B cell (primary cell): Measurements from ENCODE around the gene PTPRT. TPM values are rescaled to one million over a fixed set of nuclear protein-coding genes. Genes with fewer than 3 reads are reported as not detected.

Experiments used
- ATAC-seq: fragments of 200-7000 bp; cut with Tn5 transposase; one replicate; pipeline ENCODE4 v1.10.0; 2021; ENCODE audit warnings: low read depth, mild to moderate bottlenecking, moderate number of reproducible peaks, moderate library complexity
- CTCF ChIA-PET: fragments of 350-600 bp; sonication (Branson Sonifier 250); formaldehyde crosslinking; loops from one replicate; lab custom pipeline; 2021; ENCODE audit warnings: antibody characterized with exemption, inconsistent platforms; lab: Charles Lee
- POLR2A ChIA-PET: fragments of 350-600 bp; sonication (Branson Sonifier 250); formaldehyde crosslinking; loops from one replicate; lab custom pipeline; 2021; ENCODE audit warnings: antibody characterized with exemption; lab: Charles Lee
- DNase-seq: peaks from one replicate; pipeline ENCODE4 v3.0.0; 2013
- H2AFZ ChIP-seq: 2 replicates; pipeline ENCODE4 v1.6.1; 2012; ENCODE audit warnings: mild to moderate bottlenecking, low read depth, low read length; ENCODE audit not compliant: insufficient read depth, poor library complexity, severe bottlenecking
- H3K27ac ChIP-seq, 2 donors: 1 replicate in 1 of 2; 2 replicates in 1 of 2; pipeline ENCODE4 v1.5.1; 2012 to 2013; ENCODE audit warnings: low read length in 2 of 2, mild to moderate bottlenecking in 2 of 2, moderate library complexity in 1 of 2
- H3K27me3 ChIP-seq, 4 experiments: fragments of 200-600 bp in 1 of 4; sonication (generic) in 1 of 4; replicated peaks in 1 of 4; 1 replicate in 2 of 4; 2 replicates in 2 of 4; pipeline versions ENCODE4 v1.6.1 to v1.7.0; 2013 to 2016; ENCODE audit warnings: low read length in 3 of 4, mild to moderate bottlenecking in 2 of 4, mixed read lengths in 1 of 4, moderate library complexity in 1 of 4; ENCODE audit not compliant: insufficient read depth in 4 of 4, control insufficient read depth in 3 of 4; ENCODE audit errors: control extremely low read depth in 1 of 4
- H3K36me3 ChIP-seq, 2 experiments: replicated peaks in 1 of 2; 1 replicate in 1 of 2; 2 replicates in 1 of 2; pipeline versions ENCODE4 v1.6.1 to v1.7.1; 2013; ENCODE audit warnings: low read length in 1 of 2; ENCODE audit not compliant: insufficient read depth in 2 of 2, control insufficient read depth in 1 of 2; ENCODE audit errors: control extremely low read depth in 1 of 2, extremely low read depth in 1 of 2
- H3K4me1 ChIP-seq, 2 donors: fragments of 200-600 bp in 1 of 2; sonication (generic) in 1 of 2; 1 replicate in 1 of 2; 2 replicates in 1 of 2; pipeline versions ENCODE4 v1.5.1 to v1.6.1; 2013 to 2017; ENCODE audit warnings: low read length in 2 of 2; ENCODE audit not compliant: control insufficient read depth in 2 of 2, insufficient read depth in 2 of 2
- H3K4me2 ChIP-seq: replicated peaks from 2 replicates; pipeline ENCODE3; 2012; ENCODE audit warnings: mild to moderate bottlenecking, low read depth, low read length; ENCODE audit not compliant: poor library complexity, severe bottlenecking
- H3K4me3 ChIP-seq, 5 experiments: fragments of 200-600 bp in 1 of 5; sonication (generic) in 1 of 5; 1 replicate in 3 of 5; 2 replicates in 2 of 5; pipeline versions ENCODE4 v1.5.1 to v1.7.0; 2011 to 2016; ENCODE audit warnings: low read length in 4 of 5, mild to moderate bottlenecking in 4 of 5, low read depth in 2 of 5, control low read depth in 1 of 5, moderate library complexity in 1 of 5; ENCODE audit not compliant: insufficient read depth in 1 of 5; ENCODE audit errors: control extremely low read depth in 1 of 5, extremely low read depth in 1 of 5
- H3K79me2 ChIP-seq: fragments of 200-600 bp; sonication (generic); one replicate; pipeline ENCODE4 v1.6.0; 2016; ENCODE audit warnings: low read length; ENCODE audit not compliant: control insufficient read depth, insufficient read depth
- H3K9ac ChIP-seq: fragments of 200-600 bp; sonication (generic); 2 replicates; pipeline ENCODE4 v1.6.1; 2017; ENCODE audit warnings: mild to moderate bottlenecking, low read length, moderate library complexity
- H3K9me3 ChIP-seq, 3 donors: one replicate each; pipeline versions ENCODE4 v1.6.1 to v1.7.1; 2013; ENCODE audit warnings: low read length in 2 of 3; ENCODE audit not compliant: control insufficient read depth in 2 of 3, insufficient read depth in 1 of 3; ENCODE audit errors: control extremely low read depth in 1 of 3
- H4K20me1 ChIP-seq: 2 replicates; pipeline ENCODE4 v1.6.0; 2012; ENCODE audit warnings: mild to moderate bottlenecking, low read length; ENCODE audit not compliant: insufficient read depth, control insufficient read depth, poor library complexity, severe bottlenecking
- H3K27ac Mint-ChIP-seq: one replicate; pipeline ENCODE4 v1.8.0; 2021; ENCODE audit warnings: mixed read lengths
- H3K27me3 Mint-ChIP-seq: one replicate; pipeline ENCODE4 v1.8.0; 2021; ENCODE audit warnings: mixed read lengths
- H3K4me1 Mint-ChIP-seq: one replicate; pipeline ENCODE4 v1.8.0; 2021; ENCODE audit warnings: mixed read lengths
- H3K4me3 Mint-ChIP-seq: one replicate; pipeline ENCODE4 v1.8.0; 2021; ENCODE audit warnings: mixed read lengths
- H3K9me3 Mint-ChIP-seq: one replicate; pipeline ENCODE4 v1.8.0; 2022; ENCODE audit warnings: mixed read lengths; ENCODE audit not compliant: insufficient read depth
- CTCF ChIP-seq: fragments of 200-600 bp; IDR thresholded peaks from one replicate; pipeline ENCODE4 v1.8.0; 2022; ENCODE audit warnings: antibody characterized with exemption, mild to moderate bottlenecking
- EZH2 ChIP-seq: IDR thresholded peaks from 2 replicates; pipeline ENCODE4 v1.6.1; 2012; ENCODE audit warnings: borderline replicate concordance, low read depth, mild to moderate bottlenecking, moderate library complexity, low read length; ENCODE audit not compliant: insufficient read depth, poor library complexity, severe bottlenecking
- WGBS: methylation state at CpG from one replicate; pipeline ENCODE4 v1.1.5; 2013; ENCODE audit warnings: missing lambda C conversion rate; ENCODE audit not compliant: insufficient coverage; 5-methylcytosine and 5-hydroxymethylcytosine counted together
- intact Hi-C: fragments of 100-400 bp; cut with micrococcal nuclease; formaldehyde crosslinking; loops from one replicate; pipeline ENCODE4 v1.10.0; 2022
- polyA plus RNA-seq: library from polyadenylated mRNA; depleted of rRNA; stranded (reverse); fragments of >200 nt; gene quantifications from 2 replicates; pipeline ENCODE4 v1.2.3, GENCODE V29; 2012
- total RNA-seq, 2 donors: library from RNA; stranded (reverse); fragments of 120-200 nt in 1 of 2; gene quantifications; 1 replicate in 1 of 2; 2 replicates in 1 of 2; pipeline versions ENCODE4 v1.2.3 to v1.2.4, GENCODE V29; 2013 to 2022

The PTPRT gene
- total and polyA plus RNA-seq, 2 donors (not counting 1 experiment from before 2014, with no cell fraction given), result not detected

GRCh38 chr20:42161228-42161829 is 1028.4 kb downstream of the PTPRT start:
- no peaks in the 10 kb centered on the region for H3K9me3 Mint-ChIP-seq
- Histone ChIP-seq H3K4me3 (no peak overlapping the region), H4K20me1 (no peaks in the 10 kb centered on the region), H3K9ac (no peak overlapping the region), H2AFZ (no peak overlapping the region), H3K4me1 (no peaks in the 10 kb centered on the region), H3K27ac (no peak overlapping the region), H3K36me3 (no peaks in the 10 kb centered on the region), H3K4me2 (no peak overlapping the region), H3K27me3 (no peaks in the 10 kb centered on the region), H3K9me3 (peaks cover 0 to 4% (median 0%) of the 10 kb centered on the region in 3 donors), H3K79me2 (no peaks in the 10 kb centered on the region)
- WGBS, result 83% methylated on average over 14 of the region's 14 CpGs
- no peaks in the 10 kb centered on the region for H3K4me1 Mint-ChIP-seq
- ChIA-PET CTCF (no interaction called here), POLR2A (no interaction called here)
- intact Hi-C loops, result no loop called here
- DNase-seq, result no peak
- H3K4me3 Mint-ChIP-seq, result no peak overlapping the region
- H3K27ac Mint-ChIP-seq, result no peak overlapping the region
- peaks cover 3% of the 10 kb centered on the region for H3K27me3 Mint-ChIP-seq
- ATAC-seq, result no peak
- no peak for TF ChIP-seq CTCF
- no peak for TF ChIP-seq EZH2

- H2AFZ ChIP-seq, result no peak overlapping the region
- POLR2A ChIA-PET, result no interaction called here
- H3K4me1 Mint-ChIP-seq, result no peaks in the 10 kb centered on the region
Observed at GRCh38 chr20:42159808-42160207, 1029.9 kb downstream of the PTPRT start.

More at GRCh38 chr20:42159808-42160207, 1029.9 kb downstream of the PTPRT start:
- Mint-ChIP-seq H3K9me3 (no peaks in the 10 kb centered on the region), H3K27me3 (peaks cover 3% of the 10 kb centered on the region), H3K27ac (no peak overlapping the region), H3K4me3 (no peak overlapping the region)
- H3K9ac ChIP-seq, result no peak overlapping the region
- H3K9me3 ChIP-seq, result peaks cover 0 to 9% (median 0%) of the 10 kb centered on the region in 3 donors
- H3K4me3 ChIP-seq, result no peak overlapping the region
- CTCF ChIA-PET, result no interaction called here
- H3K4me2 ChIP-seq, result no peak overlapping the region
- no peaks in the 10 kb centered on the region for H4K20me1 ChIP-seq
- TF ChIP-seq EZH2 (no peak), CTCF (no peak)
- no peaks in the 10 kb centered on the region for H3K79me2 ChIP-seq
- H3K27ac ChIP-seq, result no peak overlapping the region
- WGBS, result 100% methylated on average over 1 of the region's 3 CpGs
- no peaks in the 10 kb centered on the region for H3K4me1 ChIP-seq
- intact Hi-C loops, result no loop called here
- no peaks in the 10 kb centered on the region for H3K36me3 ChIP-seq
- no peak for DNase-seq
- H3K27me3 ChIP-seq, result no peaks in the 10 kb centered on the region
- ATAC-seq, result no peak
